Lower lobe of right lung (tissue), 2 donors: ENCODE measurements around the gene TMEM150B. TPM values are rescaled to one million over a fixed set of nuclear protein-coding genes. Genes with fewer than 3 reads are reported as not detected.
A peak's percentile ranks its signal among the peaks of the same experiment; 100 is the strongest.

Experiments
- ATAC-seq, 2 donors: fragments of 200-7000 bp; cut with Tn5 transposase; one replicate each; pipeline ENCODE4 v1.9.1; 2020 to 2022; ENCODE audit warnings: mild to moderate bottlenecking in 2 of 2, moderate library complexity in 2 of 2
- DNase-seq: peaks from one replicate; pipeline ENCODE4 v3.0.0-alpha.2; 2020
- H3K27ac ChIP-seq: fragments of 200-600 bp; one replicate; pipeline ENCODE4 v1.8.0; 2022
- H3K27me3 ChIP-seq: fragments of 200-600 bp; one replicate; pipeline ENCODE4 v1.8.0; 2022; ENCODE audit warnings: low read depth
- H3K36me3 ChIP-seq: fragments of 200-600 bp; one replicate; pipeline ENCODE4 v1.8.0; 2022; ENCODE audit warnings: mild to moderate bottlenecking
- H3K4me1 ChIP-seq: fragments of 200-600 bp; one replicate; pipeline ENCODE4 v1.8.0; 2022
- H3K4me3 ChIP-seq: fragments of 200-600 bp; one replicate; pipeline ENCODE4 v1.8.0; 2022; ENCODE audit warnings: mild to moderate bottlenecking
- H3K9me3 ChIP-seq: fragments of 200-600 bp; one replicate; pipeline ENCODE4 v1.8.0; 2022
- intact Hi-C: fragments of 100-400 bp; cut with DNase I; formaldehyde crosslinking; loops from one replicate; pipeline ENCODE4 v1.11.0; 2022
- long read RNA-seq: library from polyadenylated mRNA; unstranded; transcript quantifications from one replicate; pipeline ENCODE4 v2.0.0, GENCODE V29; 2021
- total RNA-seq: library from RNA; stranded (reverse); fragmentation: NEBNext Ultra II Directional; extraction: Animal tissue kit (Norgen Biotek cat#: 25700); gene quantifications from one replicate; pipeline ENCODE4 v1.2.1, GENCODE V29; 2021
- TF ChIP-seq, protein P1 (sequence below): fragments of 200-600 bp; IDR thresholded peaks from one replicate; pipeline ENCODE4 v1.8.0; 2022; ENCODE audit warnings: antibody characterized with exemption, mild to moderate bottlenecking
- donor health status: DM: no; HTN: yes; CAD: no; lungs with severe emphysema.

The TMEM150B gene
- total RNA-seq = 45.5 TPM
- long read RNA-seq, partial matches to known transcripts = 3 of 25 reads
- long read RNA-seq, other reads (novel, unspliced or antisense) = 16 of 25 reads

DNA sequence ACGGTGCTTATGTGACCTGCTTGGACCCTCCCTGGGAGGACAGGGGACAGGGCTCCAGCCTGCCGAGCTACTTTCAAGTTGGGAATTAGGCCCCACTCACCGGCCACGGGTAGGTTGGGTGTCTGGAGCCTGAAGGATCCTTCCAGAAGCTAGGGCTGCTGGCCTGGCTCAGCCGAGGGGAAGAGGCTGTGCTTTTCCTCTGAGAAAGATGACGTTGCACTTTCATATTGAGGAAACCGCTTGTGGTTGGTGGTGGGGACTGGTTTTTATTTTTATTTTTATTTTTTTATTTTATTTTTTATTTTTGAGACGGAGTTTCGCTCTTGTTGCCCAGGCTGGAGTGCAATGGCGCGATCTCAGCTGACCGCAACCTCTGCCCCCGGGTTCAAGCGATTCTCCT lies at the start of gene TMEM150B:
Gene TMEM150B, minus strand, starts transcription at position 170 of the 400 bp plus-strand sequence. CDS start 4,305 bp downstream, outside the sequence.
- ATAC-seq = peak in 1 of 2 donors; percentile 18
- no peak for DNase-seq
- no peaks in the 10 kb centered on the region for H3K9me3 ChIP-seq
- intact Hi-C loops = no loop called here
- H3K27me3 ChIP-seq = peaks cover 1% of the 10 kb centered on the region
- no peaks in the 10 kb centered on the region for H3K4me1 ChIP-seq
- peak within 1 kb of the TSS; percentile 43 for H3K4me3 ChIP-seq
- H3K27ac ChIP-seq = peak within 1 kb of the TSS; percentile 58
- TF ChIP-seq, protein P1, sequence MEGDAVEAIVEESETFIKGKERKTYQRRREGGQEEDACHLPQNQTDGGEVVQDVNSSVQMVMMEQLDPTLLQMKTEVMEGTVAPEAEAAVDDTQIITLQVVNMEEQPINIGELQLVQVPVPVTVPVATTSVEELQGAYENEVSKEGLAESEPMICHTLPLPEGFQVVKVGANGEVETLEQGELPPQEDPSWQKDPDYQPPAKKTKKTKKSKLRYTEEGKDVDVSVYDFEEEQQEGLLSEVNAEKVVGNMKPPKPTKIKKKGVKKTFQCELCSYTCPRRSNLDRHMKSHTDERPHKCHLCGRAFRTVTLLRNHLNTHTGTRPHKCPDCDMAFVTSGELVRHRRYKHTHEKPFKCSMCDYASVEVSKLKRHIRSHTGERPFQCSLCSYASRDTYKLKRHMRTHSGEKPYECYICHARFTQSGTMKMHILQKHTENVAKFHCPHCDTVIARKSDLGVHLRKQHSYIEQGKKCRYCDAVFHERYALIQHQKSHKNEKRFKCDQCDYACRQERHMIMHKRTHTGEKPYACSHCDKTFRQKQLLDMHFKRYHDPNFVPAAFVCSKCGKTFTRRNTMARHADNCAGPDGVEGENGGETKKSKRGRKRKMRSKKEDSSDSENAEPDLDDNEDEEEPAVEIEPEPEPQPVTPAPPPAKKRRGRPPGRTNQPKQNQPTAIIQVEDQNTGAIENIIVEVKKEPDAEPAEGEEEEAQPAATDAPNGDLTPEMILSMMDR = no peak
- no peaks in the 10 kb centered on the region for H3K36me3 ChIP-seq

DNA sequence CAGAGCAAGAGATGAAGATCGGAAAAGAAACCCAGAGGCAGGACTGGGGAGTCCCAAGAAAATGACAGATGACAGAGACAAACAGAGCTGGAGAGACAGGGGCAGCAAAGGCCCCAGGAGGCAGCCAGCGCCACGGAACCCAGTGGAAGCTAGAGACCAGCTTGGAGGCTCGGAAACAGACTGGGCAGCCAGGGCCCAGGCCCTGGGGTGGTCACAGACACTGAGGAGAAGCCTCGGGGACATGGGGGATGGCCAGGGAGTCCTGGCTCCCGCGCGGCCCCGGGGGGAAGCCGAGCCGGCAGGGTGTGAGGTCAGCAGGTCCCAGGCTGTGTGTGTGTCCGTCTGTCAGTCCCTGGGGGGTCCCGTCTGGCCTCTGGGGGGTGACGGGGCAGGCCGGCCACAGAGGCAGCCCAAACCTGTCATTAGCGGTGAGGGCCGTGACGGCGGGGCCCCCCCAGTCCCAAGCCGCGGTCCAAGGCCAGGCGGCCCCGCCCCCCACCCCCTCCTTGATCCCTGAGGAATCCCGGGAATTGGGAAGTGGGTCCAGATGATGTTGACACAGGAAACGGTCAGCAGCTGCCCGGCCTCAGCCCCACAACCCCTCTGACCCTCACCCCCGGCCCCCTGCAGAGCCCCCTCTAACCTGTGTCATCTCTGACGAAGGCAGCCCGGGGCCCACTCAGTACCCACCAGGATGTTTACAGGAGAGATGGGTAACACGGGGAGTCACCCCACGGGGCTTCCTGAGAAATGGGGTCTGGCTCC lies 49.0 kb upstream of the TMEM150B start:
- no peaks in the 10 kb centered on the region for H3K9me3 ChIP-seq
- peaks cover 56% of the 10 kb centered on the region for H3K27me3 ChIP-seq
- no peak overlapping the region for H3K4me3 ChIP-seq
- peak in 1 of 2 donors; percentile 12 for ATAC-seq
- intact Hi-C loops = no loop called here
- no peaks in the 10 kb centered on the region for H3K36me3 ChIP-seq
- no peak overlapping the region for H3K27ac ChIP-seq
- peaks cover 7% of the 10 kb centered on the region for H3K4me1 ChIP-seq
- TF ChIP-seq, protein P1 = no peak
- DNase-seq = no peak

DNA sequence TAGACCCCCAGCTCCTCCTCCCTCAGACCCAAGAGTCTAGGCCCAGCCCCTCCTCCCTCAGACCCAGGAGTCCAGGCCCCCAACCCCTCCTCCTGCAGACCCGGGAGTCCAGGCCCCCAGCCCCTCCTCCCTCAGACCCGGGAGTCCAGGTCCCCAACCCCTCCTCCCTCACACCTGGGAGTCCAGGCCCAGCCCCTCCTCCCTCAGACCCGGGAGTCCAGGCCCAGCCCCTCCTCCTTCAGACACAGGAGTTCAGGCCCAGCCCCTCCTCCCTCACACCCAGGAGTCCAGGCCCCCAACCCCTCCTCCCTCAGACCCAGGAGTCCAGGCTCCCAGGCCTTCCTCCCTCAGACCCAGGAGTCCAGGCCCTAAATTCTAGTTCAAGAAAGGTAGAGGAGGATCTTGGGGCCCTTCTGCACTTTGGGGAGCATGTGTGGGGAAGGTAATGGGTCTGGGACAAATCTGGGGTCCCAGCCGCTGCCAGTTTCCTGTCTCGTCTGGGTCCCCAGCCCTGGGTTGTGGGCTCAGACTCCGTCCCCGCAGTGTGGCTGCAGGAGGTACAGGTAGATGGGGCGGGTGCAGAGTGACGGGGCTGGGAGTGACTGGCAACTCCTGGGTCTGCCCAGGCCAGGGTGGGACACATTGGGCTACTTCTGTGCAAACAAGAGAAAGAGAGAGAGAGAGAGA lies 48.3 kb upstream of the TMEM150B start:
- ATAC-seq = no peak
- intact Hi-C loops = no loop called here

DNA sequence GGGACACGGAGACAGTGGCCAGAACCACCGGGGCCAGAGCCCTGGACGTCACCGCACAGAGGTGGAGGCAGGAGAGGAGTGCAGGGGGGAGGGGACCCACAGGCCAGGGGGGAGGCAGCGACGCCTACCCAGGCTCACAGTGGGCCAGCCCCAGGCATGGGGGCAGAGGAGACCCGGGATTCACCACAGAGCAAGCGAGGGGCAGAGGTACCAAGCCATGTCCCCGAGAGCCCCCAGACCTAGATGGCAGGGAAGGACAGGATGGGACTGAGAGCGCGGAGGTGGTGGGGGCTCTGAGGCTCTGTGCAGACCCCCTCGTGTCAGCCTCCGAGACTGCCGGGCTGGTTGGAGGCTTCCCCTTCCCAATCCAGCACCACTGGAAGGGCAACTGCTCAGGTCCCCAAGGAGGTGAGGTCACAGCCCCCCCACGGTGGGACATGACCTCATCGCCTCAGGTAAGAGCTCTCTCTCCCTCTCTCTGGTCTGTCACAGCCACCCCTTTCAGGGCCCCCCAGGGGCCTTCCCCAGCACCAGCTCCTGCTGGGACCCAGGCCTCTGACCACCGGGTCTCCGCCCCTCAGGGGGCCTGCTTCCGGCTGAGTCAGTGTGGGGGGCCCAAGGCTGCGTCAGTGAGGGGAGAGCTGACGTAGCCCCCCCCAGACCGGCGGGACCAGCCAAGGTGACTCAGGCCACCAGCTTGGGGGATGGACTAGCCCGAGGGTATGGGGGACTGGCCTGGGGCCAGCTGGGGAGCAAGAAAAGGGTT lies 47.4 kb upstream of the TMEM150B start:
- no peak for DNase-seq
- Histone ChIP-seq H3K36me3 (no peaks in the 10 kb centered on the region), H3K27me3 (peaks cover 64% of the 10 kb centered on the region), H3K4me1 (peaks cover 7% of the 10 kb centered on the region), H3K9me3 (no peaks in the 10 kb centered on the region), H3K27ac (no peak overlapping the region), H3K4me3 (no peak overlapping the region)
- ATAC-seq = no peak
- TF ChIP-seq, protein P1 = no peak
- intact Hi-C loops = no loop called here

More for the DNA sequence above, 48.3 kb upstream of the TMEM150B start:
- Histone ChIP-seq H3K4me1 (peaks cover 7% of the 10 kb centered on the region), H3K27ac (no peak overlapping the region), H3K27me3 (peaks cover 63% of the 10 kb centered on the region), H3K4me3 (no peak overlapping the region), H3K9me3 (no peaks in the 10 kb centered on the region), H3K36me3 (no peaks in the 10 kb centered on the region)
- DNase-seq = no peak
- TF ChIP-seq, protein P1 = no peak

DNA sequence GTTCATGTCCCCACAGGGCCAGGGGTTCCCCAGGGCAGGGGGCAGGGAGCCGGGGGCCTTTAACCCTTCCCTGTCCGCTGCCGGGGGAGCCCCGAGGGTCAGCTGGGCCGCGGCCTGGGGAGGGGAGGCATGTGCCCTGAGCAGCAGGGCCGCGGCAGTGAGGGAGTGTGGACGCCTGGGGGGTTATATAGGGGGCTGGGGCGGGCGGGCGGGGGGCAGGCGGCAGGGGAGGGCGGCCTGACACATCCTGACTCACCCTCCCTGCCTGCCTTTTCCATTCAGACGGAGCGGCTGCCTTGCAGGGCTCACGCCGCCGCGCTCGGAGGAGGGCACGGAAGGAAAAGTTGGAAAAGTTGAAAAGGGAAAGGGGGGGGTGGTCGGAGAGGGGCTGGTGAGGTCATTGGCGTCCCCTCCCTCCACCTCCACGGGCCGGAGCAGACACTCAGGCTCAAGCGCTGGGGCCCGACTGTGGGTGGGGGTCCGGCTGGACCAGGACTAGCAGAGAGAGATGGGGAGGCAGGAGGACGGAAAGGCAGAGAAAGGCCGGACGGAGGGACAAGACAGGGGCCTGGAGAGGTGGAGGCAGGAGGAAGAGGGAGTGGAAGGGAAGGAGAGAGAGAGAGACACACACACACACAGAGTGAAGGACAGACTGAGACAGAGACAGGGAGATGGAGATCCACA lies 45.3 kb upstream of the TMEM150B start, which contains the start of gene IL11:
Gene IL11, minus strand, starts transcription at position 159 of the 684 bp plus-strand sequence. Its CDS starts 153 bp downstream, at position 6.
- TF ChIP-seq, protein P1 = no peak
- peaks cover 55% of the 10 kb centered on the region for H3K27me3 ChIP-seq
- no peak within 1 kb of the TSS for H3K27ac ChIP-seq
- intact Hi-C loops = no loop called here
- no peaks in the 10 kb centered on the region for H3K36me3 ChIP-seq
- peak in 1 of 2 donors; percentile 2 for ATAC-seq
- no peaks in the 10 kb centered on the region for H3K9me3 ChIP-seq
- no peak for DNase-seq
- peaks cover 7% of the 10 kb centered on the region for H3K4me1 ChIP-seq
- peak within 1 kb of the TSS; percentile 39 for H3K4me3 ChIP-seq
